Erythroblast (primary cell): Measurements from ENCODE around the gene DPP7.

Experiments
- GATA1 ChIP-seq: IDR thresholded peaks from 2 replicates; pipeline ENCODE4 v1.6.1; 2011; ENCODE audit warnings: low read depth, mild to moderate bottlenecking, control low read depth, low read length, moderate library complexity
- POLR2A ChIP-seq: IDR thresholded peaks from 2 replicates; pipeline ENCODE4 v1.6.1; 2011; ENCODE audit warnings: mild to moderate bottlenecking, low read length

GRCh38 chr9:137064027-137064879, 50.3 kb downstream of the DPP7 start:
- TF ChIP-seq POLR2A (no peak), GATA1 (no peak)
